HL-60/S4 (cell line): Measurements from ENCODE around the gene FUBP3.

Experiments used
- in situ Hi-C: fragments of 300-500 bp; cut with MboI; formaldehyde crosslinking; loops from 2 replicates; pipeline ENCODE4 v1.14.3; 2022; ENCODE audit warnings: low sequenced_read_pairs

FUBP3 gene

DNA sequence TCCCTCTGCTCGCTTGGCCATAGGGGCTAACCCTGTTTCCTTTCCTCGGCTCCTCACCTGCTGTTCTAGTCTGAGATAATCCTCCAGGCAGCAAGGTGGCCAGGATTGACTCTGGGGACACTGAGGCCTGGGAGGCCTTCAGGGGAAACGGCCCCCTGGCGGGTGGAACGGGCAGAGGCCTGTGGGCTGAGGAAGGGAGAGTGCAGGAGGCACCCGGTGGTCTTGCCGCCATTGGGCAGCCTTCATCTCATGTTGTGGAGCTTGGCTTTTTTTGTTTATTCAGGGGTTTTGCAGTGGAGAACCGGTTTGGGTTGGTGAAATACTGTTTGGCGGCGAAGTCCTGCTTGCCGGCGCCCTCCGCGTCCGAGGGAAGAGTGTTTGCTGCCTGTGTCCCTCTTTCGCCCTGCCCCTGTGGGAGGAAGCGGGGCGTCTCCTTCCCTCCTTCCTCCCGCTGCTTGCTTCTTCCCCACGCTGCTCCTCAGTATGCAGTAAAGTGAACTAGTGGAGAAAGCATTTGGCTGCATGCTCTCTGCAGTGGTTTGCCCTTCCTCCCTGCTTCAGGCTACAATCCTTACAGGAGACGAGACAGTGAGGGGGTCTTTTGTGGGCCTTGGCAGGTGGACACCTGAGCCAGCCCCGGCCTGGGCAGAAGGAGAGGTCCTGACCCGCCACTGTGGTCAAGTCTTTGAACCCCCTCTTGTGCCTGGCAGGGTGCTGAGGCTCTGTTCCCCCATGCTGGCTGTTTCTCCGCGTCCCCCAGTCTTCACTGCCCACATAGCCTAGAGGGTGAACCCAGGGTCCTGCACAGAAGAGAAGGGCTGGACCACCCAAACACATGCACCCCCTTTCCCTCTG lies 54.2 kb downstream of the FUBP3 start:
- in situ Hi-C loops: no loop called here

DNA sequence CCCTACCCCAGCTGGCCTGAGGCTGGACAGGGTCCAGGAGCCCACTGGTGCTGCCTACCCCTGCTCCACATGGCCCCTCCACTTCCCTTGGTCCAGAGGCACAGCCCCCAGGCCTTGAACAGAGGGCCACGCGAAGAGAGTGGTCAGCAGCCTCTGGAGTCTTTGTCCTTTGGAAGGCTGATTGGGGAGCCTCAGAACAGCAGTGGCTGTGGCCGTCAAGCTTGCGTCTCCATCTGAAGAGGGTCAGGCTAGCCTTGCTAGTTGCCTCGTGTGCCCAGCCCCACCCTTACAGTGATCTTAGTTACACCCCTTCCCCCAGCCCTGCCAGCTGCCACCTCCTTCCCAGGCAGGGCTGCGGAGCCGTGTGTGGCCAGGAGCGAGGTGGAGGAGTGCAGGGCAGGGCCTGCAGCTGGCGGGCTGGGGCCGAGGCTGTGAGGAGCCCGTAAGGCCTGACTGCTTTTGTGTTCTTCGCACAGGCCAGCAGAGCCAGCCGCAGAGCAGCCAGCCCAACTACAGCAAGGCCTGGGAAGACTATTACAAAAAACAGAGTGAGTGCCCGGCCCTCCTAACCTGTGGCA lies 54.9 kb downstream of the FUBP3 start:
- in situ Hi-C loops: no loop called here

DNA sequence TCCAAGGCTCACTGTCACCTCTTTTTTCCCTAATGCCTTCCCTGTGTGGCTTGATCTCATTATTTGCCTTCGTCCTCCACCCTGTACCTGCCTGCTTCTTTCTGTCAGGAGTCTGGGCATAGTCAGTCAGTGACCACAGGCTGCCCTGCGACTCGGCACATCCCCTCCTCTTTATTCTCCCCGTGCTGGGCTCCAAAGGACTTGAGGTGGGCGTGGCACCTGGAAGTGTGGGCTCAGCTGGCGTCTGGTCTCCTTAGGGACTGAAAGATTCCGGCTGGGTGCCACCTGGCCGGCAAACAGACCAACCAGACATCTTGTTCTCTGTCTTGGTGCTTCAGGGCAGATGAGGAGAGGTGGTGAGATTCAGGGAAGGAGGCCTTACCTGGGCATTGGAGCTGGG lies 55.4 kb downstream of the FUBP3 start:
- in situ Hi-C loops: no loop called here

DNA sequence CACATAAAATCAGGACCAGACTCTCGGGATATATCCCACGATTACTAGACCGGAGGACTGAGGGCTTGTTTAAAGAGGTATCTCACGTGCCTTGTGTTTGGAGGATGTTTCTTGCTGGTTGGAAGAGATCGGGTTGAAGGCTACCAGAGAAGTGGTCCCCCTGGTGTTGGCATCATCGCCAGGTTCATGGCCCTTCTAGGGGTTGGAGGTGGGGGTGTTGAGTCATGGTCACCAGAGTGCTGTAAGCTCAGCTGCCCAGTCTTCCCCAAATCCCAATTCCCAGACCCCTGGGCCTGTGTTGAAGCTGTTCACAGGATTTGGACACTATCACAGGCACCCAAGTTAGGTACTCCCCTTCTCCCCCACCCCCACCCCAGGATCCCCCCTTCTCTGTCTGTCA lies 55.9 kb downstream of the FUBP3 start:
- in situ Hi-C loops: no loop called here

DNA sequence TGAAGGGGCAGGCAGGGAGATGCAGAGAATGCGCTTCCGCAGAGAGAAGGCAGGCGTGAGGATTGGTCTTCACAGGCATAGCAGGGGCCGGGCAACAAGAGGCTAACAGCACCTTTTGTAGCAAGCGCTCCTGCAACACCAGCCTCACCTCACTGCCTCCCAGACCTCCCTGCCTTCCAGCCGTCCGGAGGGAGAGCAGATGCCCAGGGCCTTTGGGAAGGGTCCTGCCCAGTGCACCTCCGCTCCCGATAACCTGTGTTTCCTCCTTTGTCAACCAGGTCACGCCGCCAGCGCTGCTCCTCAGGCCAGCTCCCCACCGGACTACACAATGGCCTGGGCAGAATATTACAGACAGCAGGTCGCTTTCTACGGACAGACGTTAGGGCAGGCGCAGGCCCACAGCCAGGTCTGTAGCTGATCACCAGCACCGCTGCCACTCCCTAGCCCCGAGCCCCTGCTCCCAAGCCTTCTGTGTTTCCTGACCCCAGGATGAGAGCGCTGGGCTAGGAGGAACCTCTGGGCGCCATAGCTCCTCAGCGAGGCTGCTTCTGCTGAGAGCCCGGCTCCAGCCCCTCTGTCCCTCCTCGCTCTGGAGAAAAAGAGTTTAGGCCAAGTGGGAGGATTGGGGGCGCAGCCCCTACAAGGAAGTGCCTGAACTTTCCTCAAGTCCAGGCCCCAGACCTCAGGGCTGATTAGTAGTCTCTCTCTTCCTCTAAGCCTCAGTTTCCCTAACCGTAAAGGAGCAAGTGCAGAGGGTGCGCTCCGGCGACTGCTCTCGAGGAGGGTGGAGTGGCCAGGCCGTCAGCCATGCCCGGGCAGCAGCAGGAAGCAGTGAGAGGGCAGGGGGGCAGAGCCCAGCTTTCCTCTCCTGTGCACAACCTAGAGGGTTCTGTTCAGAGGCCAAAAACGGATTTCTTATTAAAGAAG lies 56.6 kb downstream of the FUBP3 start:
- in situ Hi-C loops: no loop called here

DNA sequence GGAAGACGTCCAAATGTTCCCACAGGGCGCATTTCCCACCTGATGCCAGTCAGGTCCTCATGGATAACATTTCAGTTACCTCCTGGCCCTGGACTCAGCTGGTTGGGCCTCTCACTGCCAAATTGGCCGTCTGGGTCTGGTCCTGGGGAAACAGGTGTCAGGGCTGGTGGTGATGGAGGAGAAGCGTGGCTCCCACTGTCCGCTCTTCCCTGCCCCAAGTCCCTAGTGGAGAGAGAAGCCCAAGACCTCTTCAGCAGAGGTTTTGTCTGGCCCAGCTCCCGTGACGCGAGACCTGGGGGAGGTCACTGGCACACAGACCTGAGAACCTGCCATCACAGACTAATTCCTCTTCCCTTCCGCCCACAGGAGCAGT lies 57.3 kb downstream of the FUBP3 start:
- in situ Hi-C loops: no loop called here

DNA sequence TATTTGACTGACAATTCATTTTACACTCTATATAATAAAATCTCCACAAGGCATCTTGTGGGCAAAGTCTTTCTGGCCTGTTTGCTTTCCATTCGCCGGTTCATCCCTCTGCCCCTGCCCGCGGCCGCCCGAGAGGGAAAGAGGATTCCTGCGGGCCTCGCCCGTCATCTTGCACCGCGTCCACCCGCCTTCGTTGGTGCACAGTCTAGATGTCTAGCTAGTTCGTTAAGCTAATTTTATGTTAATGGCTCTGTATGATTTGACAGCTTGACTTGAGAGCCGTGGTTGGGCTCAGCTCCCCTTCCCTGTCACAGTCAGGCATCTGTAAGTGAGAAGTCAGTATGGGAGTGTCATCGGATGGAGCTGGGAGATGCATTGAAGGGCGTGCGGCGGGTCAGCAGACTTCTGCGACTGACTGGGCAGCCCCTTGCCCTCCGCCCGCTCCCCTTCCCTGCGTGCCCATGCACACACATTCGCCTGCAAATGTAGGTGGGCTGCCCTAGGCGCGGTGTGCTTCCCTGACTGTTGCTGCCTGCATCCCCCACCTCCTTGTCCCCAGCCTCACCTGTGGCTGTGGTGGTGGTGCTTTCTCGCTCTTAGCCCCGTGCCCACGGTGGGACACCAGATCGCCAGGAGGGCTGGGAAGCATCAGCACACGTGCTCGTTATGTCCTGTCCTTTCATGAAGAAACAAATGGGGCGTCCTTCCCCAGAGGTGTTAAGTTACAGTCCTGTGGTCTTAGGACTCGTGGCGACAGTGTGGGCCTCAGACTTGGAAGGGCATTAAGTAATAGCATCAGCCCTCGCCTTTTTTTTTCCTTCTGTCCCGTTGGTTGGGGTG lies 59.1 kb downstream of the FUBP3 start:
- in situ Hi-C loops: no loop called here

DNA sequence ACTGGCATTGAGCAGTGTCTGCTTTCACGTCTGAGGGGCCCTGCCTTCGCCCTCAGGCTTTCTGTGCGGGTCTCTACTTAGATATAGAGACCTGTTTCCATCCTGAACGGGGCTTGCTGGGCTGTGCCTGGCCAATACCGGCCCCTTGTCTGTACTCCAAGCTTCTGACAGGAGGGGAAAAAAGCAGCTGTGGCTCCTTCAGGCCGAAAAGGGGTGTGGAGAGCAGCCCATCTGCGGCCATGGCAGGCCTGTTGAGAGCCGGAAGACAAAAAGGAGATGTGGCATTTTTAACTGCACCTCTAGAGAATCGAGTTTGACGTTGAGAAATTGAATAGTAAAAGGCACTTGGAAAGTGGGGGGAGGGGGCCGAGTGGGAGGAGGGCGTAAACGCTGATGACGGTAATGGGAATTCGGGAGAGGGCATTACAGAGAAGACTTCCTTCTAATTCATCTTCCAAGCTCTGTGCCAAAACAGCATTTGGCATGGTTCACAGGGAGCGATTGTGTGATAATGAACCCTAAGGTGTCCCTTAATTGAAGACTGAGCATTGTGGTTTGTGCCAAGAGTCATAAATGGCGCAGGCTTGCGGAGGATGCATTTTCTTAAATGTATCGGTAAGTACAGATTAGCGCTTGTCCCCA lies 59.9 kb downstream of the FUBP3 start:
- in situ Hi-C loops: no loop called here

DNA sequence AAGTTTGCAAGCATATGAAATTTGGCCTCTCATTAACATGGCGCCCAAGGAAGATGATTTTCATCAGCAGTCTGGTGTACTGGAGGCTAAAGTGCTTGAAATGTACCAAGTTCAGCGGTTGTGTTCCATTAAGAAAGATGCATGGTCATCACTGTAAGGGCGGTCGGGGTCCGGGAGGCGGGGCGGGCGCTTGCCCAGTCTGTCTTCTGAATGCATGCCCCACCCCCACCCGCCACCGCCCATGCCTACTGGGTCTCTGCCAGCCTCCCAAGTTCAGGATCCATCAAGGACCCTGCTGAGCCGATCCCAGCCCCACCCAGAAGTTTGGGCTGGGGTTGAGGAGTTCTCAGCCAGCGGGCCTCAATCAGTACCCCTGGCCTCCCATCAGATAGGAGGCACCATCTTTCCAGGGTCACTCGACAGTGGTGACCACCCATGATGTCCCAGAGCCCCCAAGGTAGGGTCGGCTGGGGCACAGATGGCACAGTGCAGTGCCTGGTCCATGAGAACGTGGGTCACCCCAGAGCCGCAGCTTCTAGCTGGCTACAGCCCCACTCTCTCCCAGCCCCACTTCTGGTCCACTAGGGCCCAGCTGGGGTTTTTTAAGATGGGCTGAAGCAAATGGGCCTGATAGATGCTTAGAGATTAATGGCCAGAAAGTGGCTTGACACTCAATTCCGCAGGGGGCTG lies 60.6 kb downstream of the FUBP3 start:
- in situ Hi-C loops: no loop called here

DNA sequence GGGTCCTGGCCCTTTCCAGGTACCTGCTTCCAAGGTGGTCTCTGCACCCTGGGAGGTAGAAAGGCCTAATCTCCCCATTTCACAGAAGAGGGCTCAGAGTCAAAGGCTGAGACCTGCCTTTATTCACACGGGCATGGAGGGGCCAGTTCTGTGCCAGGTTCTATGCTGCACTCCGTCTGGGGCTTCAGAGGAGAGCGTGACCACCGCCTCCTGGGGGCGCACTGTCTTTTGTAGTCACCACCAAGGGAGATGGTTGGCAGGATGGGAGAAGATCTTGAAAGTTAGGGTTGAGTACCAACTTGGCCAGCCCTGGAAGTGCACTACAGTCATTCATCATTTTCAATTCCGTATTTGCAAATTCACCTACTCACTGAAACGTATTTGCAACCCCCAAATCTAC lies 61.3 kb downstream of the FUBP3 start:
- in situ Hi-C loops: no loop called here

DNA sequence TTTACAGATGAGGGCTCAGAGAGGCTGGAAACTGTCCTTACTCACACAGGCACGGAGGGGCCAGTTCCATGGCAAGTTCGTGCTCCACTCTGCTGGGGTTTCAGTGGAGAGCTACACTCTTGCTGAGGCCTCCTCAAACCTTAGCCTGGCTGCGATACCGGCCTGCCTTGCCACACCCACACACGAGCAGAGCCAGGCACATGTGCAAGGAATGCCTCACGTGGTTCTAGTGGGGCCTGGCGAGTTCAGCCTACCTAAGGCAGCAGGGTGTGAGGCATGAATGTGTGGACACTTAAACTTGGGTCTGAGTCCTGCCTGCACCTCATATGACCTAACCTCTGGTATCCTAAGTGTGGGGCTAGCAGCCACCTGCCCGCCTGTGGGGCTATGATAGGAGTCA lies 63.5 kb downstream of the FUBP3 start:
- in situ Hi-C loops: no loop called here

DNA sequence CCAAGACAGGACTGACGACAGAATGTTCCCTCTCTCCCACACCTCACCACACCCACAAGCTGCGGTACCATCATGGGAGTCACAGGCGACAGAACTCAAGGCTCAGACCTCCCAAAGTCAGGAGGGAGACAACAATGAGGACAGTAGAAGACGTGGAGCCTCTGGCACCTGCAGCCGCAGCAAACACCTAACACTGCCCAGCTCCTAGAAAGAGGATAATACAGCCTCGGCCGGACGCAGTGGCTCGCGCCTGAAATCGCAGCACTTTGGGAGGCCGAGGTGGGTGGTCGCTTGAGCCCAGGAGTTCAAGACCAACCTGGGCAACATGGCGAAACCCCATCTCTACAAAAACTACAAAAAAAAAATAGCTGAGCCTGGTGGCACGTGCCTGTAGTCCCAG lies 71.8 kb downstream of the FUBP3 start:
- in situ Hi-C loops: no loop called here

DNA sequence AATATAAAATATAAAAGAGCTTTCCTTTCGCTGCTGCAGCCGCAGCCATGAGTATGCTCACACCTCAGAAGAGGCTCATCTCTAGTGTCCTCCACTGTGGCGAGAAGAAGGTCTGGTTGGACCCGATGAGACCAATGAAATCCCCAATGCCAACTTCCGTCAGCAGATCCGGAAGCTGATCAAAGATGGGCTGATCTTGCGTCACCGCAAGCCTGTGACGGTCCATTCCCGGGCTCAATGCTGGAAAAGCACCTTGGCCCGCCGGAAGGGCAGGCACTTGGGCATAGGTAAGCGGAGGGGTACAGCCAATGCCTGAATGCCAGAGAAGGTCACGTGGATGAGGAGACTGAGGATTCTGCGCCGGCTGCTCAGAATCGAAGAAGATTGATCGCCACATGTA lies 72.4 kb downstream of the FUBP3 start:
- in situ Hi-C loops: no loop called here

DNA sequence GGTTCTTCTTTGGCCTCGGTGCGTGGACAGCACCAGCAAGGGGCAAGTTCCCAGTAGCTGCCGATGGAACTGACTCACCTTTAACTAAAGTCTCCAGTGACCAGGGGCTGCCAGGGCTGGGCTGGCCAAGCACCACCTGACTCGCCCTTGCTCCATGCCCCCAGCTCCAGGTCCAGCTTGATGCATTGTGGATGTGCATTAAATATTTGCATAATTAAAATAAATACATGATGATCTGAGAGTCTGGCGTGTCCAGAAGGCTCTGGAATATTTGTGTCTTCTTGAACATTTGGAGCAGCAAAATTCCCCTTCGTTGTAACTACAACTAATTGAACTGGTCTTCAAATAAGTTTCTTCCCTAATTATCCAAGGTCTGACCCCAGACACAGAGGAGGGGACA lies 75.5 kb downstream of the FUBP3 start:
- in situ Hi-C loops: no loop called here

DNA sequence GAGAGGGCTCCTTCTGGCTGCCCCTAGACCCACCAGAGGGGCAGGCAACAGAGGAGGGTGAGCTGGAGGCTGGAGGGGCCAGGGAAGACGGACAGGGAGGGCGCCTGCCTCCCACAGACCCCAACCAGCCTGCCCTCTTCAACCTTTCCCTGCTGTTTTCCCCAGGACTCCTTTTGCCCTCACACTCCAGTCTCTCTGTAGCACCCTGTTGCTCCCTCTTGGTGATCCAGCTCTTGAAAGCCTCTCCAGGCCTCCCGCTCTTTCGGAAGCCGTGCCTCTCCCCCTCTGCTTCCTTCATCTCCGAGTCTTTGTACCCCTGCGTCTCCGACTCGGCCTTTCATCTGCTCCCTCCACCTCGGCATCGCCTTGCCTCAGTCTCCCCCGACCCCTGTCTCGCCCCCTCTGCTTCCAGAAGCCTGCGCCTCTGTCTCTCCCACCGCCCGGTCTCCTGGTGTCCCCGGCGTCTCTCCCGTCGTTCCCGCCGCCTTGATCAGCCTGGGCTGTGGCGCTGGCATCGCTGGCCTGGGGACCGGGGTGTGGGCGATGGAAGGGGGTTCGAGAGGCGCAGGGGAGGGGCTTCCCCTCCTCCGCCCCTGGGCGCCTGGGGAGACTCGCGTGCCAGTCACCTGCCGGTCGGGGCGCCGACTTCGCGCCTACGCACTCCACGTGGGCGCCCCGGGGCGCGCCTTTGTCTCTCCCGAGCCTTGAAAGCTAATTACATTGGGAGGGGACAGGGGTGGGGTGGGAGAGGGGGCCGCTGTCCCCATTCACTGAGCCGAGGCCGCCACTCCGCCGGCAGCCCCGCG lies 79.7 kb downstream of the FUBP3 start:
- in situ Hi-C loops: no loop called here

DNA sequence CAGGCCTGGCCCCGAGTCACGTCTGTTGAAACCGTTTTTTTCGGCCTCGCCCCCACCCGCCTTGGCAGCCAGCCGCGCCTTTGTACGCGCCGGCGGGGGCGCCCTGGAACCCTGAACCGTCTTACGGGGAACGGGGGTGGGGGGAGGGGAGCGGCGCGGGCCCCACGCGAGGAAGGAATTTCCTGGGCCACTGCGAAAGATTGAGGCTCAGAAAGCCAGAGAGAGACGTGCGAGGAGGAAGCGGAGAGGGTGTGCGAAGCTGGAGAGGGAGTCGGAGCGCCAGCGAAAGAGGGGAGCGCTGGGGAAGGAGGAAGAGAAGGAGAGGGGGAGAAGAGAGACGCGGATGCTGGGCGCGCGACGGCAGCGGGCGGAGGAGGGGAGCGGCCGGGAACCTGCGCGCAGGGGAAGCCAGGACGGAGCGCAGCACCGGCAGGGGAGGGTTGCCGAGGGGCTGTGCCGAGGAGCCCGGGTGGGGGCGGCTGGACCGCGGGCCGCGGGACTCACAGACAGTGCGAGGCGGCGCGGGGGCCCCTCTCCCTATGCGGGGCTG lies 80.4 kb downstream of the FUBP3 start:
- in situ Hi-C loops: no loop called here

DNA sequence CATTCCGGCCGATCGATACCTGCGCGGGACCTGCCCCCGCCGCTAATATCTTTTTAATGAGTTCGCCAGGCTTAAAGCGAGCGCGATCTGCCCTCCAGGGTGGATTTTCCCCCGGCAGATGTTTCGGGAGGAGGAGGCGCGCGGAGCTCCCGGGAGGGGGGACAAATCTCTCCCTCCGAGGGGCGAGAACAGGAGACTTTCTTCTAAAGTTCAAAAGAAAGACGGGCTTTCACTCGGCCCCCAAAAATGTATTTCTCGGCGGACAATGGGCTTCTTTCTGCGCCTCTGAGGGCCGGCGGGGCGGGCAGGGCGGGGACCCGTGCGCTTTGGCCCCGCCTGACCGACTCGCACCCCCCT lies 80.9 kb downstream of the FUBP3 start:
- in situ Hi-C loops: no loop called here

DNA sequence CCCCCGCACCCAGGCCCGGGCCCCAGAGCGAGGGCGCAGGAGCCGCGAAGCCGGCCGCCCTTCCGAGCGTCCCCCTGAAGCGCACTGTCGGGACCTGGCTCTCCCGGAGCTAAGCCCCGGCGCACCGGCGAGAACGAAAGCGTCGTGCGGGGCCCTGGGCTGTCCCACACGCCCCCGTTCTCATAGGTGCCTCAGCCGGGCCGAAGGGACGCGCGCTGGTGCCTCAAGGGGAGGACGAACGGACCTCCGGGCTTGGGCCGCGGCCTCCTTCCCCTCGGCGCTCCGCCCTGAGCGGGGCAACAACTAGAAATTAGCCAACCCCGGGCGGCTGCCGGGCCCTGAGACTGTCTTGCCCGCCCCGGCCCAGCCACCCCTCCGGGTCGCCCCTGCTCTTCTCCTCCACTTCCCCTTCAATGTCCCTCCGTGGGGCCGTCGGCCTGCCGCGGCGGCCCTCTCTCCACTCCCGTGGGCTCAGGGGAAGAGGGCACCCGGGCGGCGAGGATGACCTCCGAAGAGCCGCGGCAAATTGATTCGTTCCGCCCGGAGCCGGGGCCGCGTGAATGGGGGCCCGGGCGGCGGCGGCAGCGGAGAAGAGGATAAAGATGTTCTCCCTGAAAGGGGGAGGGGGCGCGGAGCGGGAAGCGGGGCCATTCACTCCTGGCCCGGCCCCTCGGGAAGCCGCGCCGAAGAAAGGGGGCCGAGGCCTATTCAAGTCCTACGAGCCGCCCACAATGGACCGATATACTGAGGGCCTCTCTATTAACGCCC lies 81.5 kb downstream of the FUBP3 start:
- in situ Hi-C loops: no loop called here
